Inferior parietal cortex (tissue), 1 donor: Measurements from ENCODE around the gene NFATC1.

ENCODE experiments used
- DNase-seq: peaks from one replicate; pipeline ENCODE4 v3.0.0-alpha.2; 2016; ENCODE audit errors: extremely low spot score

NFATC1 gene

GRCh38 chr18:79507546-79508480, 112.1 kb downstream of the NFATC1 start:
- peak; percentile 52 for DNase-seq

- no peak for DNase-seq
Observed at GRCh38 chr18:79508565-79509535, 113.1 kb downstream of the NFATC1 start.

GRCh38 chr18:79509536-79509930, 113.8 kb downstream of the NFATC1 start:
- DNase-seq, result no peak

- DNase-seq, result no peak
Observed at GRCh38 chr18:79510046-79510685, 114.4 kb downstream of the NFATC1 start.

GRCh38 chr18:79510731-79511241, 115.1 kb downstream of the NFATC1 start:
- DNase-seq, result no peak

DNA sequence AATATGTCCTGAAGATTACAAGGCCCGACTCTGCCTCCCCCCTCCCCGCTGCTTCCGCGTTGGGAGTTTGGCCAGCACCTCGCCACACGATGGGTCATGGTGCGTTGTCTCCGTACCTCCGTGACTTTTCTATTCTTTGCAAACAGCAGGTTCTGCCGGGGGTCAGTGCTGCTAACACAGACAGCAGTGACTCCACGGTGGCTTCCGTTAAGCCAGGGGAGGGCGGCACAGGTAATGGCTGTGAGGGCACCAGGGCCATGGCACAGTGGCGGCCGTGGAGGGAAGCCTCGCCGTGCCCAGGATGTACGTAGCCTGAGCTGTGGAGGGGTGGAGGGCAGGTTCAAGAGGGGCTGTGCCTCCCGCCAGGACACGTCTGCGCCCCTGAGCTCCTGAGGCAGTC, 115.5 kb downstream of the NFATC1 start:
- DNase-seq, result no peak

- no peak for DNase-seq
Observed at GRCh38 chr18:79511671-79512301, 116.1 kb downstream of the NFATC1 start.

DNA sequence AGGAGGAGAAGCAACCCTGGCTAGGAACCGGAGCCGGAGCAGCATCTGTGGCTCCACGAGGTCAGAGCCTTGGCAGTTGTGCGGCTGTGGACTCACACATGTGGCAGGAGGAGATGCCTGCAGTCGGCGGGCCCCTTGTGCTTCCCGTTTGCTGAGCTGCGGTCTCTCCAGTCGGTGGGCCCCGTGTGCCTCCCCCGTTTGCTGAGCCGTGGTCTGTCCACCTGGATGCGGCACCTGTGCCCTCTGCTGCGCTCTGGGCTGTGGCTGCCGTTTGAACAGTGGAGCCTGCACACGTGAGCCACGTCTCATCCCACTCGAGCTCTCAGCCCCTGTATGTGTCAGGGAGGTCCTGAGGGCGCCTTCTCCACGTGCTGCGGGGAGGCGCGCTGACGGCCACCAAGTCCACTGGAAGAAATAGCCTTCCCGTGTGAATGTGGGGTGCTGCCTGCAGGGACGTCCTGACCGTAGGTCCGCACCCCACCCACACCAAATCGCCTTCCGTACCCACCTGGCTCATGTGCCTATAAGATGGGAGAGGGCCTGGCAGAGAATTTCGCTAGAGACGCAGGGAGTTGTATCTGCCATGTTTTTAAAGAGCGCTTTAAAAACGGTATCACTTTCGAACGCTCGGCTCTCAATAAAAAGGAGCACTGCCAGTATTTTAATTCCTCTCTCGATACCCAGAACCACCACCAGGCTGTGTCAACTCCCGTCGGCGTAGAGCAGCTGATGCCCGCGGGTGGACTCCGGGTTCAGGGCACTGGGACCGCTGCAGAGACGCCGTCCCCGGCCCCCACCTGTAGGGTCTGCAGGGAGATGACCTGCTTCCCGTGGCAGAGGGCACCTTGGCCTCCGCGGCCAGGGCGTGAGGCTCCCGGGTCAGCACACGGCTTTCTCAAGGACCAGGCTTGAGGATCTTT, 117.0 kb downstream of the NFATC1 start:
- no peak for DNase-seq

DNA sequence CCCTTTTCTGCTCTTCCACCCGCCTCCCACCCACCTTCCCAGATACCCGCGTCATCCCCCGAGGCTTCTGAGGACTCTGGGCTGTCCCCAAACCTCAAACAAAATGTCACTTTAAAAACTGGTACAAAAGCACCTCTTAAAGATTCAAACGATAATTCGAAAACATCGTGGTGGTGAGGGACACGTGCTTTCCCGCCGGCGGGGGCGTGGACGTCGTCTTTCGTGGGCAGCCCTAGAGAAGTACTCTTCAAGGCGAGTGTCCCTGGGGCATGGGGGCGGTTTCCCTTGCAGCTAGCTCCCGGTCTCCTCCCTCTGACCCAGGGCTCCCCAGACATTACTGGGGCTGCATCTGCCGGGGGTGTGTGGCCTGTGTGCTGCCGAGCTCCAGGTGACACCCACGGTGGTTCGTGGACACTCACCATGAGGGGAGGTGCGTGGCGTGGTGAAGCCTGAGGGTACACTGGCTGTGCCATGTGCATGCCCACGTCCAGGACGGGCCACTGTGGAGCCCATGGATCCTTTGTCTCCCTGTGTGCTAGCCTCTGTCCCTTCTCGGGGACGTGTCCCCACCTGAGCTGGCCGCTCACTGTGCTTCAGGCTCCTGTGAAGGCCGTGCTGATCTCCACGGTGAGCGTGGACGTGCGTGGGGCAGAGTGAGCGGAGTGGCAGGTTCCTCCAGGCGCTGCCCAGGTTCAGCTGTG, 117.8 kb downstream of the NFATC1 start:
- no peak for DNase-seq

DNA sequence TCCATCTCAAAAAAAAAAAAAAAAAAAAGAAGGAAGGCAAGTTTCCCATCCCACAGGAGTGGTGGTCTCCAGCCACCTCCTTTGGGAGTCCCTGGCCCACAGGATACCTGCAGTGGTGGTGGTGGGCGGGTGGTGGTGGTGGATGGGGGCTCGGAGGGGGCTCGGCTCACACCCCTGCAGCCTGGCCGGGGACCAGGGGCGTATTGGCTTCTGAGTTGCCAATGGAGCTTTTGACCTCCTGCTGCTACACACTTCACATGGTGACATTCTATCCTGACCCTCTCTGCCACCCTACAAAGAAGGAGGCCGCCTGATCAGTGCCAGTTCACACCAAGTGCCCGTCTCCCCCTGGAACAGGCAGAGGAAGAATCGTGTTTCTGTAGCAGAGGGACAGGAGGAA, 119.6 kb downstream of the NFATC1 start:
- no peak for DNase-seq

- DNase-seq, result no peak
Observed at GRCh38 chr18:79515944-79516351, 120.2 kb downstream of the NFATC1 start.

DNA sequence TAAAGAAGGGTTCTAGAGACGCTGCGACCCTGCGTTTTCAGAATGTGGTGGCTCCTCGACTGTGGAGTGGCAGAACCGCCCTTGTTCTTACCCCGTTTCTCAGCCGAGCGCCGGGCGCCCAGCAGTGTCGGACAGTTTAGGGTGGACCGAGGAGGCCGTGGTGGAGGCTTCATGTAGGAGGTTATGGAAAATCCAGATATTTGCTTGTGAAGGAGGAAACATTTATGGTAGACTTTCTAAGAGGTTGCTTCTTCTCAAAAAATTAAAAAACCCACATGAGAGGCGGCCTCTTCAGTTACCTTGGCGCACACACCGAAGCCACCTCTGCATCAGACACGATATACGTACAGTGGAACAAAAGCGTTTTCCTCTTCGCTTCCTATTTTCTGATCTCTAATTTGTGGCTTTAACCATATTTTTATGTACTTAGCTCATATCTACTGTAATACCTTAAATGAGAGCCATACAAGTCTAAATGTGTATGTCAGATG, 120.8 kb downstream of the NFATC1 start:
- no peak for DNase-seq

GRCh38 chr18:79517341-79517740, 121.6 kb downstream of the NFATC1 start:
- DNase-seq, result no peak

DNA sequence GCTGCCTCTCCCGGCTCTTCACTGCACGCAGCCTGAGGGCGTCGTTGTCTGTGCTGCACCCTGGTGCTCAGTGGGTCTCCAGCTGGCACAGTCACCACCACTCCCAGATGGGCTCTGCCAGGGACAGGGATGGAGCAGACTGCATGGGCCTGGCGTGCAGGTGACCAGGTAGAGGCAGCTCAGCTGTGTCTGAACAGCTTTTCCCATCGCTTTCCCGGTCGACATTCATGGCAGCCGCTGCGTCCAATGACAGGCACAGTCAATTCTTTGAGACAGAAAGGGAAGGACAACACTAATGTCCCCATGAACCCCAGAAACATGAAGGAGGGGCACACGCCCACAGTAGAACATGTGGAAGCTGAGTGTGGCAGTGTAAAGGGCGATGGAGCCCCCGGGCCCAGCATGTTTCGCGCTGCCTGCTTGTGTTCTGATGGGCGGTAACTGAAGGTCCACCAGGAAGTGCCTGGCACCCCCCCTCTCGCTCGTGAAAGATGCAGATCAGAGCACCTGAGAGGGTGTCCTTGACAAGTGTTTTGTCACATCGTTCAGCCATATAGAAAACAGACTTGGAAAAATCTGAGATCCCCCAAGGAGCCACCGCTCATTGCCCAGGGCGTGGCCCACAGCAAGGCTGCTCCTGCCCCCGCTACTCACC, 122.4 kb downstream of the NFATC1 start:
- no peak for DNase-seq

GRCh38 chr18:79518683-79519128, 123.0 kb downstream of the NFATC1 start:
- DNase-seq, result no peak

DNA sequence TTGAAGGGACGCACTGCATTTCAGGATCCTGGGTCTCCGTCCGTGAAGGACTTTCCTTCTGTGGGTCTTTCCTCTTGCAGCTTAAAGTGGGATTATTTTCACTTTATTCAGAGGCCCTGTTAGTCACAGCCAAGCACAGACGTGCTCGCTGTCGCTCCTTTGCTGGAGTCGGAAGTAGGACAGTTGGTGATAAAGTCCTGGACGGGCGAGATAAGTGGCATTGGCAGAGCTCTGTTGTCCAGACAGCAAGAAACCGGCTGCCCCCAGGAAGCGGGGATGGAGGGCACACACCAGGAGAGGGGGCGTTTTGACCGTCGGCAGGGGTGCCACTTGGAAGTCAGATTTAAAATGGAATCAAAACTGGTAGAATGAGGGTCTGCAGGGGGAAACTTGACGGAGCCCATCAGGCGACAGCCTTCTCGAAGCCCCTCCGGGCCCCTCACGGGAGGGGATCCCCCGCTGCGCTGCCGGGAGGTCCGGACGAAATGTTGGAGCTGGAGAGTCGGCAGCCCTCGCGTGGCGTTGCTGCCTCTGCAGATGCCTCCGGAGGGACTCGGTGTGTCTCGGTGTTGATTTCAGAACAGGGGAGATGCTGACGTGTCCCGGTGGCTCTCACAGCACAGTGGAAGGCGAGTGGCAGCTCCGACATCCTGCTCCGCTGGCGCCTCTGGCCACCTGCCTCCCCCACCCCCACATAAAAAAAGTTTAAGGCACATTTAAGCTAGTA, 124.2 kb downstream of the NFATC1 start:
- DNase-seq, result no peak

- no peak for DNase-seq
Observed at GRCh38 chr18:79520478-79521390, 125.0 kb downstream of the NFATC1 start.
